ENCODE results near the gene POC1A. TPM values are rescaled to one million over a fixed set of nuclear protein-coding genes. Genes with fewer than 3 reads are reported as not detected.

POC1A gene
- total RNA-seq, 1 donor = 1.8 TPM

- H3K9me3 ChIP-seq (ENCODE audit: low read depth, low read length) = no peaks in the 10 kb centered on the region
- no peaks in the 10 kb centered on the region for H3K36me3 ChIP-seq (ENCODE audit: insufficient read depth, low read length)
- H3K27ac ChIP-seq (ENCODE audit: low read depth, low read length) = no peak overlapping the region
- no peak overlapping the region for H3K4me3 ChIP-seq (ENCODE audit: insufficient read depth, low read length)
- H4K20me1 ChIP-seq (ENCODE audit: insufficient read depth, low read length) = no peaks in the 10 kb centered on the region
- no peak overlapping the region for H2AFZ ChIP-seq (ENCODE audit: low read length)
- H3K27me3 ChIP-seq (ENCODE audit: insufficient read depth, low read length) = no peaks in the 10 kb centered on the region
- H3K4me2 ChIP-seq (ENCODE audit: insufficient read depth, low read length) = no peak overlapping the region
- peak; percentile 86 for DNase-seq (ENCODE audit: insufficient read length, low spot score, missing footprints)
- TF ChIP-seq, protein P1, sequence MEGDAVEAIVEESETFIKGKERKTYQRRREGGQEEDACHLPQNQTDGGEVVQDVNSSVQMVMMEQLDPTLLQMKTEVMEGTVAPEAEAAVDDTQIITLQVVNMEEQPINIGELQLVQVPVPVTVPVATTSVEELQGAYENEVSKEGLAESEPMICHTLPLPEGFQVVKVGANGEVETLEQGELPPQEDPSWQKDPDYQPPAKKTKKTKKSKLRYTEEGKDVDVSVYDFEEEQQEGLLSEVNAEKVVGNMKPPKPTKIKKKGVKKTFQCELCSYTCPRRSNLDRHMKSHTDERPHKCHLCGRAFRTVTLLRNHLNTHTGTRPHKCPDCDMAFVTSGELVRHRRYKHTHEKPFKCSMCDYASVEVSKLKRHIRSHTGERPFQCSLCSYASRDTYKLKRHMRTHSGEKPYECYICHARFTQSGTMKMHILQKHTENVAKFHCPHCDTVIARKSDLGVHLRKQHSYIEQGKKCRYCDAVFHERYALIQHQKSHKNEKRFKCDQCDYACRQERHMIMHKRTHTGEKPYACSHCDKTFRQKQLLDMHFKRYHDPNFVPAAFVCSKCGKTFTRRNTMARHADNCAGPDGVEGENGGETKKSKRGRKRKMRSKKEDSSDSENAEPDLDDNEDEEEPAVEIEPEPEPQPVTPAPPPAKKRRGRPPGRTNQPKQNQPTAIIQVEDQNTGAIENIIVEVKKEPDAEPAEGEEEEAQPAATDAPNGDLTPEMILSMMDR (IDR thresholded peaks at IDR 0.05; ENCODE audit: extremely low read depth, low read depth, low read length) = no peak
- H3K4me1 ChIP-seq (ENCODE audit: insufficient read depth, low read length) = peaks cover 4% of the 10 kb centered on the region
- H3K79me2 ChIP-seq (ENCODE audit: insufficient read depth, low read length) = no peaks in the 10 kb centered on the region
These were observed 30.5 kb upstream of the POC1A start for GRCh38 chr3:52184690-52185089.

DNA sequence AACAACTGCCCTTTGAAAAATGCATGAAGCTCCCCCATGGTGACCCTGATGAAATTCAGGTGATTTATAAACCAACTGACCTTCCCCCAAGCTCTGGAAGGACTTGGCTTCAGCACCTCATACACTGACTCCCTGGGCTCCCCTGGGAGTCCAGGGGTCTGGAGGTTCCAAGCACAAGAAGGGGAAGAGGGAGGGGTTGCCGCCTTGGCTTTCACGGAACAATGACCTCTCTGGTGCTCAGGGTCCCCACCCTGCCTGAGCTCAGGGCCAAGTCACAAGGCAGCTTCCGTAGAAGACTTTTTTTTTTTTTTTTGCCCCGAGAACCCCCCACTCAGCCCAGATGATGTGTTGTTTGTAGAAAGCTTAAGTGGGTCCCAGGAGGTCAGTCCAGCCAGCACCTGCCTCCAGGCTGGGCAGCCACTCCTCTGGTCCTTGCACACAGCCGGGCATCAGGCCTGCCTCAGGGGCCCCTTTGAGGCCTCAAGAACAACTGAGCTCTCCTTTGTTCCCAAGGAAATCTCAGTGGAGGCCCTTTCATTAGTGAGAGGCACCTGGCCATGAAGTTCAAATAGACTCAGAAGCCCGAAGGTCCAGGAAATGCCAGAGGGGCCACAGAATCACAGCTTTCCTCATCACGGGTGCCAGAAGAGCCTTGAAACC is 29.7 kb upstream of the POC1A start:
- TF ChIP-seq, protein P1 (IDR thresholded peaks at IDR 0.05; ENCODE audit: extremely low read depth, low read depth, low read length) = no peak
- Histone ChIP-seq H3K36me3 (ENCODE audit: insufficient read depth, low read length) (no peaks in the 10 kb centered on the region), H4K20me1 (ENCODE audit: insufficient read depth, low read length) (no peaks in the 10 kb centered on the region), H2AFZ (ENCODE audit: low read length) (no peak overlapping the region), H3K4me3 (ENCODE audit: insufficient read depth, low read length) (no peak overlapping the region), H3K4me2 (ENCODE audit: insufficient read depth, low read length) (no peak overlapping the region), H3K27ac (ENCODE audit: low read depth, low read length) (no peak overlapping the region), H3K4me1 (ENCODE audit: insufficient read depth, low read length) (peaks cover 3% of the 10 kb centered on the region), H3K9me3 (ENCODE audit: low read depth, low read length) (no peaks in the 10 kb centered on the region), H3K27me3 (ENCODE audit: insufficient read depth, low read length) (no peaks in the 10 kb centered on the region), H3K79me2 (ENCODE audit: insufficient read depth, low read length) (no peaks in the 10 kb centered on the region)
- DNase-seq (ENCODE audit: insufficient read length, low spot score, missing footprints) = no peak

DNA sequence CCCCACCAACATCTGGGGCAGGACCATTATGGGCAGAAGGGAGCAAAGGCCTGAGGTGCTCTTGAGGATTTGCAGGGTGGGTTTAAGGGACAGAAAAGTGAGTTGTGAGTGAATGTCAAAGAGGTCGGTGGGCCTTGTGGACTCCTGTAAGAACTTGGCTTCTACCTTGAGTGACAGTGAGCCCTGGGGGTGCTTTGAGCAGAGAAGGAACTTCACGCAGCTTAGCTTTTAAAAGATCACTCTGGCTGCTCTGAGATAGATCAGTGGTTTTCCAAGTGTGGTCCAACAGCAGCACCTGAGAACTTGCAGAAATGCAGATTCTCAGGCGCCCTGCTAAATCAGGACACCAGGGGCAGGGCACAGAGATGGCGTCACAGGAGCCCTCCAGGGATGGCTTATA is 28.5 kb upstream of the POC1A start:
- no peak overlapping the region for H2AFZ ChIP-seq (ENCODE audit: low read length)
- H3K27ac ChIP-seq (ENCODE audit: low read depth, low read length) = no peak overlapping the region
- no peaks in the 10 kb centered on the region for H3K79me2 ChIP-seq (ENCODE audit: insufficient read depth, low read length)
- H4K20me1 ChIP-seq (ENCODE audit: insufficient read depth, low read length) = no peaks in the 10 kb centered on the region
- DNase-seq (ENCODE audit: insufficient read length, low spot score, missing footprints) = no peak
- H3K9me3 ChIP-seq (ENCODE audit: low read depth, low read length) = no peaks in the 10 kb centered on the region
- H3K36me3 ChIP-seq (ENCODE audit: insufficient read depth, low read length) = no peaks in the 10 kb centered on the region
- no peak overlapping the region for H3K4me2 ChIP-seq (ENCODE audit: insufficient read depth, low read length)
- peaks cover 3% of the 10 kb centered on the region for H3K4me1 ChIP-seq (ENCODE audit: insufficient read depth, low read length)
- TF ChIP-seq, protein P1 (IDR thresholded peaks at IDR 0.05; ENCODE audit: extremely low read depth, low read depth, low read length) = no peak
- no peaks in the 10 kb centered on the region for H3K27me3 ChIP-seq (ENCODE audit: insufficient read depth, low read length)
- H3K4me3 ChIP-seq (ENCODE audit: insufficient read depth, low read length) = no peak overlapping the region

- Histone ChIP-seq H3K36me3 (ENCODE audit: insufficient read depth, low read length) (no peaks in the 10 kb centered on the region), H3K4me3 (ENCODE audit: insufficient read depth, low read length) (no peak overlapping the region), H3K4me1 (ENCODE audit: insufficient read depth, low read length) (peaks cover 3% of the 10 kb centered on the region), H3K27me3 (ENCODE audit: insufficient read depth, low read length) (no peaks in the 10 kb centered on the region), H3K9me3 (ENCODE audit: low read depth, low read length) (no peaks in the 10 kb centered on the region), H3K4me2 (ENCODE audit: insufficient read depth, low read length) (no peak overlapping the region), H3K27ac (ENCODE audit: low read depth, low read length) (no peak overlapping the region), H4K20me1 (ENCODE audit: insufficient read depth, low read length) (no peaks in the 10 kb centered on the region), H3K79me2 (ENCODE audit: insufficient read depth, low read length) (no peaks in the 10 kb centered on the region), H2AFZ (ENCODE audit: low read length) (no peak overlapping the region)
- TF ChIP-seq, protein P1 (IDR thresholded peaks at IDR 0.05; ENCODE audit: extremely low read depth, low read depth, low read length) = no peak
- no peak for DNase-seq (ENCODE audit: insufficient read length, low spot score, missing footprints)
These were observed 28.0 kb upstream of the POC1A start for GRCh38 chr3:52182196-52182595.
